Measurements from ENCODE around the gene KRT79. TPM values are rescaled to one million over a fixed set of nuclear protein-coding genes. Genes with fewer than 3 reads are reported as not detected.

The KRT79 gene
- total and polyA plus RNA-seq, 2 donors = 1.0 to 25.8 TPM

DNA sequence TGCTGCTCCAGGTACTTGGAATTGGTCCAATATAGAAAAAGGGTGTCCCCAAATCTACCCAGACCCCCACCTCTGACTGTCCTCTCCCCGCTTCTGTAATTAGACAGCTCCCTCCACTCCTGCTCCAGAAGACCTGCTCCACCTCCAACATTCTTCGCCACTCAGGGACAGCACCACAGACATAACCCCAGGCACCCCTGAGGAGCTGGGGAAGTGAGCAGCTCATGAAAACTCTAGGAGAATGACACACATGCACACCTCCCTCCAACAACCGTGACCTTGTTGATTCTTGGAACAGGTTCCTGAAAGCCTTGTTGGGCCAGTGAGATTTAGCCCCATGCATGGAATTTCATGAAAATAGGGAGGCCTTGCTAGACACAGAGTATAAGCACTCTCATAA, 28.4 kb downstream of the KRT79 start:
- Histone ChIP-seq H3K27ac (ENCODE audit: low read depth in 1 of 2, low read length in 1 of 2) (no peak overlapping the region), H3K27me3 (ENCODE audit: control insufficient read depth in 2 of 2, insufficient read depth in 1 of 2, low read length in 1 of 2) (no peaks in the 10 kb centered on the region), H3K4me1 (ENCODE audit: control insufficient read depth in 2 of 2, insufficient read depth in 2 of 2, low read length in 2 of 2) (no peaks in the 10 kb centered on the region), H3K36me3 (ENCODE audit: control insufficient read depth in 2 of 2, insufficient read depth in 2 of 2, low read length in 1 of 2) (no peaks in the 10 kb centered on the region), H3K9me3 (ENCODE audit: control insufficient read depth in 2 of 2, insufficient read depth in 1 of 2, low read length in 1 of 2) (no peaks in the 10 kb centered on the region), H3K4me3 (ENCODE audit: low read length in 2 of 2) (no peak overlapping the region)
- 95% methylated on average over 3 of the region's 3 CpGs for WGBS
- DNase-seq (ENCODE audit: low read depth in 6 of 9, low spot score in 9 of 9) = no peak

DNA sequence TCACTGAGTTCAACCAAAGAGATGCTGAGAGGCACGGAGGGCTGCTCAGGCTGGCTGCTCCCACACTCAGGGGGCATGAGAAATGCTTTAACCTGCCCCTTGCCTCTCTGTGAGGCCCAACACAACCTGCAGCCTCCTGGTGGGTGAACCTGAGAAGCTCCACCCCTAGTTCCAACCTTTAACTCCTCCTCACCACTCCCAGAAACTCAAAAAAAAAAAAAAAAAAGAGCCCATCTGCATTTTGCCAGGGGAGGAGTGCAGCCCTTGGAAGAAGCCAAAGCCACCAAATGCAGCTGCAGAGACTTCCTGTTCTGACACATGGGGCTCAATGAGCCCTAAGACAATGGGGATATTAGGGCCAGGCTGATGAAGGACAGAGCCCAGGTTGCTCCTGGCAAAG, 29.1 kb downstream of the KRT79 start:
- Histone ChIP-seq H3K4me1 (ENCODE audit: control insufficient read depth in 2 of 2, insufficient read depth in 2 of 2, low read length in 2 of 2) (no peaks in the 10 kb centered on the region), H3K36me3 (ENCODE audit: control insufficient read depth in 2 of 2, insufficient read depth in 2 of 2, low read length in 1 of 2) (no peaks in the 10 kb centered on the region), H3K27ac (ENCODE audit: low read depth in 1 of 2, low read length in 1 of 2) (no peak overlapping the region), H3K9me3 (ENCODE audit: control insufficient read depth in 2 of 2, insufficient read depth in 1 of 2, low read length in 1 of 2) (no peaks in the 10 kb centered on the region), H3K27me3 (ENCODE audit: control insufficient read depth in 2 of 2, insufficient read depth in 1 of 2, low read length in 1 of 2) (no peaks in the 10 kb centered on the region), H3K4me3 (ENCODE audit: low read length in 2 of 2) (no peak overlapping the region)
- WGBS = 60% methylated on average over 1 of the region's 1 CpG
- no peak for DNase-seq (ENCODE audit: low read depth in 6 of 9, low spot score in 9 of 9)

DNA sequence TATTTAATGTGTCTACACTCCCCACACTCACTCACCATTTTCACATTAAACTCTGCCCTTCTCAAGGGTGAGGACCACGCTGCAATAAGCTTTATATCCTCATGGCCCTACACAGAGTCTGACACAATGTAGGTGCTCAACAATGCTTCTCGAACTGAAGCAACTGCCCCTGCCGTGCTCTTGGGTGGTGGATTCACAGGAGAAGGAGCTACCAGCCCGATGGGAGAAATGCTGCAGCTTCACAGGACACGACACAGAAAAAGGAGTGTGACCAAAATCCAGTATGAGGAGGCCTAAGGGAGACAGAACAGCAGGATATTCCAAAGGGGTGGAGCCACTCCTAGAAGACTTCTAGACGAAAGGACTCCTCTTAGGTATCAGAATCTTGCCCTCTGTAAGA, 31.7 kb downstream of the KRT79 start:
- Histone ChIP-seq H3K27me3 (ENCODE audit: control insufficient read depth in 2 of 2, insufficient read depth in 1 of 2, low read length in 1 of 2) (peaks cover 0 to 2% of the 10 kb centered on the region in 2 donors), H3K4me1 (ENCODE audit: control insufficient read depth in 2 of 2, insufficient read depth in 2 of 2, low read length in 2 of 2) (no peaks in the 10 kb centered on the region), H3K27ac (ENCODE audit: low read depth in 1 of 2, low read length in 1 of 2) (no peak overlapping the region), H3K36me3 (ENCODE audit: control insufficient read depth in 2 of 2, insufficient read depth in 2 of 2, low read length in 1 of 2) (no peaks in the 10 kb centered on the region), H3K4me3 (ENCODE audit: low read length in 2 of 2) (no peak overlapping the region), H3K9me3 (ENCODE audit: control insufficient read depth in 2 of 2, insufficient read depth in 1 of 2, low read length in 1 of 2) (no peaks in the 10 kb centered on the region)
- 92% methylated on average over 6 of the region's 6 CpGs for WGBS
- DNase-seq (ENCODE audit: low read depth in 6 of 9, low spot score in 9 of 9) = no peak

DNA sequence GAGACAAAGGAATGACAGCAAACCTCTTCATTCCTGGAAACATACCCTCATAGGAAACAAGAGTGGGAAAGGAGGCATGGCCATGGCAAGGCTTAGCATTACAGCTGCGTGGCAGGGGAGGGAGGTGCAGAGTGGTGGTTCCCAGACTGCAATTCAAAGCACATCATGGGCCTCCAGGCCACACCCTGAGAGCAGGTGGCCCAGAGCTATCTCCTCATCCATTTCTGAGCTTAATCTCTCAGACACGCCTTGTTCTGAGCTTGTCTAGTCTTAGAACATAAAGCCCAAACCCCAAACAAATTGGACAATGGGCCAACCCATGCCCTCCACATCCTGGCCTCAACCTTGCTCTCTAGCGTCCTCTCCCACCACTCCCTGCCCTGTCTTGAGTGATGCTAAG, 32.3 kb downstream of the KRT79 start:
- Histone ChIP-seq H3K4me3 (ENCODE audit: low read length in 2 of 2) (no peak overlapping the region), H3K9me3 (ENCODE audit: control insufficient read depth in 2 of 2, insufficient read depth in 1 of 2, low read length in 1 of 2) (no peaks in the 10 kb centered on the region), H3K4me1 (ENCODE audit: control insufficient read depth in 2 of 2, insufficient read depth in 2 of 2, low read length in 2 of 2) (no peaks in the 10 kb centered on the region), H3K36me3 (ENCODE audit: control insufficient read depth in 2 of 2, insufficient read depth in 2 of 2, low read length in 1 of 2) (no peaks in the 10 kb centered on the region), H3K27ac (ENCODE audit: low read depth in 1 of 2, low read length in 1 of 2) (no peak overlapping the region), H3K27me3 (ENCODE audit: control insufficient read depth in 2 of 2, insufficient read depth in 1 of 2, low read length in 1 of 2) (peaks cover 0 to 2% of the 10 kb centered on the region in 2 donors)
- 73% methylated on average over 3 of the region's 3 CpGs for WGBS
- no peak for DNase-seq (ENCODE audit: low read depth in 6 of 9, low spot score in 9 of 9)

DNA sequence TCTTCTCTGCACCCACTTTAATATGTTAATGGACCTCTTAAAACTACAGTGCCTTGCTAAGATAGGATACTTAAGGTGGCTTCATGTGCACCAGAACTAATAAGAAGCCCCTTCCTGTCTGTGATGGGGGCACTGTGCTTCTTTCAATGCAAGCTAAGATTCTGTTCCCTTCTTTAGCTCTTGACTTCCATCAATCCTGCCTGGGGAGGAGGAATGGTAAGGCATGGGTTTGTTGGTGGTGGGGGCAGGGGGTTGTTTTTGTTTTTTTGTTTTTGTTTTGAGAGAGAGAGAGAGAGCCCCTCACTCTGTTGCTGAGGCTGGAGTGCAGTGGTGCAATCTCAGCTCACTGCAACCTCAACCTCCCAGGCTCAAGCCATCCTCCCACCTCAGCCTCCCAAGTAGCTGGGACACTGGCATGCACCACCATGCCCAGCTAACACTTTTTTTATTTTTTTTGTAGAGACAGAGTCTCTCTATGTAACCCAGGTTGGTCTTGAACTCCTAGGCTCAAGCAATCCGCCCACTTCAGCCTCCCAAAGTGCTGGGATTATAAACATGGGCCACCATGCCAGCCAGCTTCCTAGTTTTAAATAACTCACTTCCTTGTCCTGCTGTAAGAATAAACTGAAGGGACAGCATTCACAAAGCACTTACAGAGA, 33.7 kb downstream of the KRT79 start:
- Histone ChIP-seq H3K4me3 (ENCODE audit: low read length in 2 of 2) (no peak overlapping the region), H3K27ac (ENCODE audit: low read depth in 1 of 2, low read length in 1 of 2) (no peak overlapping the region), H3K36me3 (ENCODE audit: control insufficient read depth in 2 of 2, insufficient read depth in 2 of 2, low read length in 1 of 2) (no peaks in the 10 kb centered on the region), H3K4me1 (ENCODE audit: control insufficient read depth in 2 of 2, insufficient read depth in 2 of 2, low read length in 2 of 2) (no peaks in the 10 kb centered on the region), H3K9me3 (ENCODE audit: control insufficient read depth in 2 of 2, insufficient read depth in 1 of 2, low read length in 1 of 2) (no peaks in the 10 kb centered on the region), H3K27me3 (ENCODE audit: control insufficient read depth in 2 of 2, insufficient read depth in 1 of 2, low read length in 1 of 2) (peaks cover 0 to 7% of the 10 kb centered on the region in 2 donors)
- DNase-seq (ENCODE audit: low read depth in 6 of 9, low spot score in 9 of 9) = no peak
- 93% methylated on average over 1 of the region's 1 CpG for WGBS

DNA sequence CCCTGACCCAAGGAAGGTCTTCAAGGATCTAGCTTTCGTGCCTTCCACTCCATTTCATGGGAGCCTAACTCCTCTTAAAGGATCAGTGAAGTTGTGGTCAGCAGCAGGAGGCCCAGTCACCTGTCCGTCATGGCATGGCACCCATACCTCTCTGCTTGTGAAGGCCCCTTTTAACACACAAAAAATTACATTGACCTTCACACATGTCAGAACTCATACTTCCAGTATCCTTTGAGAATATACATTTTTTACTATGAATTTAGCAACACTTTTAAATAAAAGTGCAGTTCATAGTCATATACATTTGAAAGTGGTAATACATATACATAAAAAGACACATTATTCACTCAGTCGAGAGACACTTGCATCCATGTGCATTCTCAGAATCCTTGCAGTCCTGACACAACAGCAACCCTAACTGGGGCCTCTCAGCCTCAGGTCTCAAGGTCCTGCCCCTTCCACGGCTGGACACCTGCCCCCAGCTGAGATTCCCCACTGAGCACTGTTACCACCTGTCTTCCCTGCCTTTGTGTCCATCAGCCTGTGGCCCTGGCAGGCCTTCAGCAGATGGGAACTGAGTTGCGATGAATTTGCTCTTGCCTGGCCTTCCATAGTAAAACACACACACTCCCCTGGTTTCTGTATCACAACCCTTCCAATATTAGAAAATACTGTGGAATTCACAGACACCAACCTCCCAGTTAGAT, 34.5 kb downstream of the KRT79 start:
- no peak overlapping the region for H3K4me3 ChIP-seq (ENCODE audit: low read length in 2 of 2)
- H3K4me1 ChIP-seq (ENCODE audit: control insufficient read depth in 2 of 2, insufficient read depth in 2 of 2, low read length in 2 of 2) = no peaks in the 10 kb centered on the region
- DNase-seq (ENCODE audit: low read depth in 6 of 9, low spot score in 9 of 9) = no peak
- no peaks in the 10 kb centered on the region for H3K9me3 ChIP-seq (ENCODE audit: control insufficient read depth in 2 of 2, insufficient read depth in 1 of 2, low read length in 1 of 2)
- WGBS = 91% methylated on average over 5 of the region's 5 CpGs
- H3K27ac ChIP-seq (ENCODE audit: low read depth in 1 of 2, low read length in 1 of 2) = no peak overlapping the region
- H3K36me3 ChIP-seq (ENCODE audit: control insufficient read depth in 2 of 2, insufficient read depth in 2 of 2, low read length in 1 of 2) = no peaks in the 10 kb centered on the region
- peaks cover 0 to 7% of the 10 kb centered on the region in 2 donors for H3K27me3 ChIP-seq (ENCODE audit: control insufficient read depth in 2 of 2, insufficient read depth in 1 of 2, low read length in 1 of 2)

DNA sequence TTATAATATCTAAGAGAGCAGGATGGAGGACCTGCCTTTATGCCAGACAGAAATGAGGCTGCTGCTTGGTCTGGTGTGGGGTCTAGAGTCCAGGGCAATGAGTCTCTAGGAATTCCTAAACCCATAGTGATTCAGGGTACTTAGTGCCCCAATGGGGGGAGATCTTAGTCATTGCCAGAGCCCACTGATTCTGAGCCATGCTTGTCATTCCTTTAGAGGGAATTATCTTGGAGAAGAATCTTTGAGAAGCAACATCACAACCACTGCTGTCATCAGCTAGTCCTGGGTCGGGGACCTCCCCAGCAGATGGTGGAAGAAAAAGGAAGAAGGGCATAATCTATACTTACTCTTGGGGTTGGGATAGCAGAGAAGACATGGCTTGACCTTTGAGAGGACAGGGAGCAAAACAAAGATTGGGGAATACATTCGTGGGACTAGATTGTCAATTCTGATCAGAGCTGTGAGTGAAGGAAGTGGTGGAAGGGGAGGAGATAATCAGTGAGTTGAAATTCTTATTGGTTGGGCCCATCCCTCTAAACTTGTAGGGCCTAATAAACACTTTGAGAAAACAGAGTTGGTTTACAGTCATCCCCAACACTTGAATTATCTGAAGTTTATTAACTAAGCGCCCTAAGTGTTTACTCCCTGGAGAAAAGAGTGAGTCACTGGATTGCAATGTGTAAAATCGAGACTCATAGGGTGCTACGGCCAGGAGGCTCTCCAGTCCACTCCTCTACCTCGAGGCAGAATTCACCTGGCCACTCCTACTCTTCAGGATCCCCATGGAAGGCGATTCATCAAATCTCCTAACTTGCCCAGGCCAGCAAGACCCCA, 35.2 kb downstream of the KRT79 start:
- Histone ChIP-seq H3K4me1 (ENCODE audit: control insufficient read depth in 2 of 2, insufficient read depth in 2 of 2, low read length in 2 of 2) (no peaks in the 10 kb centered on the region), H3K9me3 (ENCODE audit: control insufficient read depth in 2 of 2, insufficient read depth in 1 of 2, low read length in 1 of 2) (no peaks in the 10 kb centered on the region), H3K36me3 (ENCODE audit: control insufficient read depth in 2 of 2, insufficient read depth in 2 of 2, low read length in 1 of 2) (no peaks in the 10 kb centered on the region), H3K27me3 (ENCODE audit: control insufficient read depth in 2 of 2, insufficient read depth in 1 of 2, low read length in 1 of 2) (peaks cover 0 to 7% of the 10 kb centered on the region in 2 donors), H3K4me3 (ENCODE audit: low read length in 2 of 2) (no peak overlapping the region), H3K27ac (ENCODE audit: low read depth in 1 of 2, low read length in 1 of 2) (no peak overlapping the region)
- WGBS = 79% methylated on average over 7 of the region's 7 CpGs
- DNase-seq (ENCODE audit: low read depth in 6 of 9, low spot score in 9 of 9) = no peak

DNA sequence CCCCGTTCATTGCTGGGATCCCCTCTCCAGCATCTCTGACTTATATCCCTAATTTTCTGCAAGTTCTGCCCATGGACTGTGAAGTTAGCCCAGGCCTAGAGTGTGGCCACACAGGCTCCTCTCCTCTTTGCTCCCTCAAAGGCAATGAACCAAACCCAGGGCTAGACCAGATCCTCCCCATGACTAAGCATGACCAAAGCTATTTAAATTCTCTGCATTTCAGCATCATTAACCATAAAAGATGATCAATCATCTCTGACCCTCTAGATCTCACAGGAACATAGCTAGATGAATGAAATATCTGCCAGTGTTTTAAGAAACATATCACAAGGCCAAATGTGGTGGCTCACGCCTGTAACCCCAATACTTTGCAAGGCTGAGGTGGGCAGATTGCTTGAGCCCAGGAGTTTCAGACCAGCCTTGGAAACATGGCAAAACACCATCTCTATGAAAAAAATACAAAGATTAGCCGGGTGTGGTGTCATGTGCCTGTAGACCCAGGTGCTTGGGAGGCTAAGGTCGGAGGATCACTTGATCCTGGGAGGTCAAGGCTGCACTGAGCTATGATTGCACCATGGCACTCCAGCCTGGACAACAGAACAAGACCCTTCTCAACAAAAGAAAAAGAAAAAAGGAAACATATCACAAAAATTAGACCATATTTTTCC, 36.0 kb downstream of the KRT79 start:
- 96% methylated on average over 4 of the region's 4 CpGs for WGBS
- Histone ChIP-seq H3K4me3 (ENCODE audit: low read length in 2 of 2) (no peak overlapping the region), H3K36me3 (ENCODE audit: control insufficient read depth in 2 of 2, insufficient read depth in 2 of 2, low read length in 1 of 2) (no peaks in the 10 kb centered on the region), H3K27me3 (ENCODE audit: control insufficient read depth in 2 of 2, insufficient read depth in 1 of 2, low read length in 1 of 2) (peaks cover 0 to 7% of the 10 kb centered on the region in 2 donors), H3K27ac (ENCODE audit: low read depth in 1 of 2, low read length in 1 of 2) (no peak overlapping the region), H3K9me3 (ENCODE audit: control insufficient read depth in 2 of 2, insufficient read depth in 1 of 2, low read length in 1 of 2) (no peaks in the 10 kb centered on the region), H3K4me1 (ENCODE audit: control insufficient read depth in 2 of 2, insufficient read depth in 2 of 2, low read length in 2 of 2) (no peaks in the 10 kb centered on the region)
- DNase-seq (ENCODE audit: low read depth in 6 of 9, low spot score in 9 of 9) = no peak

DNA sequence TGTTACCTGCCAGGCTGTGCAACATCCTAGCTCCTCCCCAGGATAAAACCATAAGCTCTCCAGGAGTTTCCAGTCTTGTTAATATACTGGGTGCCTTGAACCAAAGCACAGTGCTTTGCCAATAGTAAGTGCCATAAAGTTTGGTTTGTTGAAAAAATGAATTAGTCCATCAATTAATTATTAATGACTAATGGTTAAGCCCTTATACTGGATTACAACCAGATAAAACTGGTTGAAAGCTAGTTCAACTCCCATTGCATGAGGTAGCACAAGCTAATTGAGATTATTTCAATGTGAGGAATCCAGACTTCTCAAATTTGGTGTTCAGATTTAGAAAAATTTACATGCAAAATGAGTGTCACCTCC, 36.6 kb downstream of the KRT79 start:
- H3K36me3 ChIP-seq (ENCODE audit: control insufficient read depth in 2 of 2, insufficient read depth in 2 of 2, low read length in 1 of 2) = no peaks in the 10 kb centered on the region
- DNase-seq (ENCODE audit: low read depth in 6 of 9, low spot score in 9 of 9) = no peak
- peaks cover 0 to 7% of the 10 kb centered on the region in 2 donors for H3K27me3 ChIP-seq (ENCODE audit: control insufficient read depth in 2 of 2, insufficient read depth in 1 of 2, low read length in 1 of 2)
- no peak overlapping the region for H3K4me3 ChIP-seq (ENCODE audit: low read length in 2 of 2)
- no peak overlapping the region for H3K27ac ChIP-seq (ENCODE audit: low read depth in 1 of 2, low read length in 1 of 2)
- H3K9me3 ChIP-seq (ENCODE audit: control insufficient read depth in 2 of 2, insufficient read depth in 1 of 2, low read length in 1 of 2) = no peaks in the 10 kb centered on the region
- no peaks in the 10 kb centered on the region for H3K4me1 ChIP-seq (ENCODE audit: control insufficient read depth in 2 of 2, insufficient read depth in 2 of 2, low read length in 2 of 2)

All from thymus (tissue), 11 donors.